Stimulated activated naive CD4-positive, alpha-beta T cell (primary cell): ENCODE data around the gene SLX1A.
A peak's percentile ranks its signal among the peaks of the same experiment; 100 is the strongest.
"Not testable (repeated sequence)": the region's sequence is repeated elsewhere in the genome, so short reads cannot be mapped to it uniquely, and the experiment has no call there.

Experiments
- DNase-seq, 6 experiments: peaks; one replicate each; lab custom pipeline; 2025; lab: John Stamatoyannopoulos, UW

The SLX1A gene

GRCh38 chr16:30193615-30194014 lies at the start of gene SLX1A, which contains the start of gene BOLA2B:
Gene SLX1A, plus strand, starts transcription at chr16:30193875. Its CDS starts 210 bp downstream, at chr16:30194085.
Gene BOLA2B, minus strand, starts transcription at chr16:30193666. Its CDS starts 71 bp downstream, at chr16:30193595.
- not testable (repeated sequence) for DNase-seq

DNA sequence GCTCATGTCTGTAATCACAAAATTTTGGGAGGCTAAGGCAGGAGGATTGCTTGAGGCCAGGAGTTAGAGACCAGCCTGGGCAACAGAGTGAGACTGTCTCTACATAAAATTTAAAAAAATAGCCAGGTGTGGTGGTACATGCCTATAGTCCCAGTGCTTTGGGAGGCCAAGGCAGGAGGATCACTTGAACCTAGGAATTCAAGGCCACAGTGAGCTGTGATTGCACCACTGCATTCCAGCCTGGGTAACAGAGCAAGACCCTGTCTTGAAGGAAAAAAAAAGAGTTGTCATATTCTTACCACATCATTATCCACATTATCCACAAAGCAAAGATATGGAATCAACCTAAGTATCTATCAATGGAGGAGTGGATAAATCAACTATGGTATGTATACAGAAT lies 49.7 kb upstream of the SLX1A start:
- no peak for DNase-seq

- DNase-seq: no peak
These were observed 48.8 kb upstream of the SLX1A start for GRCh38 chr16:30144917-30145316.

DNA sequence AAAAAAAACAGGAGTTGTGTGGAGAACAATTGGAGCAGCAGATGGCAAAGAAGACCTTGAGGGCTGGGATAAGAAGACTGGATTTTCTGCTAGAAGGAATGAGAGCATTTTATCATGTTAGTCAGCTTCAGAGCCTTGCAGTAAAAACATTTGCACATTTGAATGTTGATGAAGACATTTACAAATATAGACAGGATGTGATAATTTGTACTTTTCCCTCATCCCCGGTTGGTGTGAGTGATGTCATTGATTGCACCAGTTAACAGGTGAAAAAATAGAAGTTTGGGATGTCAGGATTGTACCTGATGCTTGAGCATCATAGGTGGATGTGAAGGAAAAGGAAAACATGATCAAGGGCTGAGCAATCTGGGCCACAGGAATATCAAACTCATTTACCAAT lies 48.0 kb upstream of the SLX1A start:
- no peak for DNase-seq

DNA sequence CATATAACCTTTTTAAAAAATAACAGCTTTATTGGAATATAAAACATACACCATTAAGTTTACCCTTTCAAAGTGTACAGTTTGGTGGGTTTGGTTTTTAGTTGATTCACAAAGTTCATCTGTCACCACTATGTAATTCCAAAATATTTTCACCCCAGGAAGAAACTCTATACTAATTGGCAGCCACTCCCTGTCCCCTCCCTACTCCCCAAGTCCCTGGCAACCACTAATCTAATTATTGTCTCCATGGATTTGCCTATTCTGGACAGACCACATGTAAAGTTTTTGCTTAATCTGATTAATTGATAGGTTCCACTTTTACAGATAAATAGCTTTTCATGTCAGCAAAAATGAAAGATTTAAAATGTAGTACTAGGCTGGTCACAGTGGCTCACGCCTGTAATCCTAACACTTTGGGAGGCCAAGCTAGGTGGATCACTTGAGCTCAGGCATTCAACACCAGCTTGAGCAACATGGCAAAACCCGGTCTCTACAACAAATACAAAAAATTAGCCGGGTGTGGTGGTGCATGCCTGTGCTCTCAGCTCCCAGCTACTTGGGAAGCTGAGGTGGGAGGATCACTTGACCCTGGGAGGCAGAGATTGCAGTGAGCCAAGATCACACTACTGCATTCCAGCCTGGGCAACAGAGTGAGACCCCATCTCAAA lies 45.7 kb upstream of the SLX1A start:
- DNase-seq: no peak

DNA sequence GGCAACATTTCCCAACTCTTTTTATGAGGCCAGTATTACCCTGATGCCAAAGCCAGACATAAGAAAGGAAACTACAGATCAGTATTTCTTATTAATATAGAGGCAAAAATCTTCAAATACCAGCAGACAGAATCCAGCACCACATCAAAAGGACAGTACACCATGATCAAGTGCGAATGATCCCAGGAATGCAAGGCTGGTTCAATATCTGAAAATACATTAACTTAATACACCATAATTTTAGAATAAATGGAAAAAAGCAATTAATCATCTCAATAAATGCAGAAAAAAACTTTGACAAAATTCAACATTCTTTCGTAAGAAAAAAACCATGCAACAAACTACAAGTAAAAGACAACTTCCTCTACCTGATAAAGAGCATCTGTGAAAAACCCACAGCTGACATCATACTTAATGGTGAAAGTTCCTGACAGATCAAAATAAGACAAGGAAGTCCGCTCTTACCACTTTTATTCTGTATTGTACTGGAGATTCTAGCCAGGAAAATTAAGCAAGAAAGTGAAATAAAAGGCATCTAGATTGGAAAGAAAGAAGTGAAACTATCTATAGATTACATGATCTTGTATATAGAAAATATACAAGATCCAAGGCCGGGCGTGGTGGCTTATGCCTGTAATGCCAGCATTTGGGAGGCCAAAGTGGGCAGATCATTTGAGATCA lies 44.3 kb upstream of the SLX1A start:
- no peak for DNase-seq

DNA sequence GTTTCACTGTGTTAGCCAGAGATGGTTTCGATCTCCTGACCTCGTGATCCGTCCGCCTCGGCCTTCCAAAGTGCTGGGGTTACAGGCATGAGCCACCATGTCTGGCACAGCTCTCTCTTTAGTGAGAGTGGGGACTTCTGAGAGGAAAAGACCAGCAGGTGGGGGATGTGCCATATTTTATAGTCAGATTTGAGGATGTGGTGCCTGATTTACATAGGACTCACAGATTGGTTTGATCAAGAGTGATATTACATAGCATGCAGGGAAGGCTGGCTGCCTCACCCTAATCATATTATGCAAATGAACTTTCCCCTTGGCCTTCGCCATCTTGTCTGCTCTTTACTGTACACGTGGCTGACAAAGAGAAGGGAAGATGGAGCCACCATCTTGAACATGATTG lies 42.6 kb upstream of the SLX1A start:
- DNase-seq: no peak

DNA sequence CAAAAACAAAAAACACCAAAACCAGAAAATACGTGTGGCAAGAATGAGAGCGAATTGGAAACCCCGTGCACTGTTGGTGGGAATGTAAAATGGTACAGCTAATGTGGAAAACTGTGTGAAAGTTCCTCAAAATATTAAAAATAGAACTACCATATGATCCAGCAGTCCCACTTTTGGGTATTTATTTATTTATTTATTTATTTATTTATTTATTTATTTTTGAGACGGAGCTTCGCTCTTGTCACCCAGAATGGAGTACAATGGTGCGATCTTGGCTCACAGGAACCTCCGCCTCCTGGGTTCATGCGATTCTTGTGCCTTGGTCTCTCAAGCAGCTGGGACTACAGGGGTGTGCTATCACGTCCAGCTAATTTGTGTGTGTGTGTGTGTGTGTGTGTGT lies 41.2 kb upstream of the SLX1A start:
- DNase-seq: no peak

DNA sequence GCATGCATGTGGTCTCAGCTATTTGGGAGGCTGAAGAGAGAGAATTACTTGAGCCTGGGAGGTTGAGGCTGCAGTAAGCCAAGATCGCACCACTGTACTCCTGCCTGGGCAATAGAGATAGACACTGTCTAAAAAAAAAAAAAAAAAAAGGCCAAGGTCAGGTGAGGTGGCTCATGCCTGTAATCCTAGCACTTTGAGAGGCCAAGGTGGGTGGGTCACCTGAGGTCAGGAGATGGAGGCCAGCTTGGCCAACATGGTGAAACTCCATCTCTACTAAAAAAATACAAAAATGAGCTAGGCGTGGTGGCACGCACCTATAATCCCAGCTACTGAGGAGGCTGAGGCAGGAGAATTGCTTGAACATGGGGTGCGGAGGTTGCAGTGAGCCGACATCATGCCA lies 38.5 kb upstream of the SLX1A start:
- DNase-seq: no peak

- DNase-seq: no peak
These were observed 36.5 kb upstream of the SLX1A start for GRCh38 chr16:30157214-30157613.

DNA sequence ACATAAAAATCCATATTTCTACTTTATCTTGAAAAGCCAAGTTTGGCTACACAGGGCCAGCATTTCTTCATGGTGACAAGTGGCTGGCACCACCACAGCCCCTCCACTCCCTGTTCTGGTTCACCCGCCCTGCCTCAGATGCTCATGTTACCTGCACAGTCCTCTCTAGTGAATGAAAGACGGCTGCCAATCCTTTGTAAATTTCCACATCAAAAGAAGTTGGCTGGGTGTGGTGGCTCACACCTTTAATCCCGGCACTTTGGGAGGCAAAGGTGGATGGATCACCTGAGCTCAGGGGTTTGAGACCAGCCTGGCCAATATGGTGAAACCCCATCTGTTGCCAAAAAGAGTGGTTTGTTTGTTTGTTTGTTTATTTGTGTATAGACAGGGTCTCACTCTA lies 30.1 kb upstream of the SLX1A start:
- no peak for DNase-seq

- peak in 2 of 6 experiments; percentile 8 to 15 for DNase-seq
These were observed 27.3 kb upstream of the SLX1A start for GRCh38 chr16:30166202-30166902.

- not testable (repeated sequence) for DNase-seq
These were observed 24.9 kb upstream of the SLX1A start for GRCh38 chr16:30168746-30169145.

DNA sequence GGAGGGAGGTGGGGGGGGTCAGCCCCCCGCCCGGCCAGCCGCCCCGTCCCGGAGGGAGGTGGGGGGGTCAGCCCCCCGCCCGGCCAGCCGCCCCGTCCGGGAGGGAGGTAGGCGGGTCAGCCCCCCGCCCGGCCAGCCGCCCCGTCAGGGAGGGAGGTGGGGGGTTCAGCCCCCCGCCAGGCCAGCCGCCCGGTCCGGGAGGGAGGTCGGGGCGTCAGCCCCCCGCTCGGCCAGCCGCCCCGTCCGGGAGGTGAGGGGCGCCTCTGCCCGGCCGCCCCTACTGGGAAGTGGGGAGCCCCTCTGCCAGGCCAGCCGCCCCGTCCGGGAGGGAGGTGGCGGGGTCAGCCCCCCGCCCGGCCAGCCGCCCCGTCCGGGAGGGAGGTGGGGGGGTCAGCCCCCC lies 24.3 kb upstream of the SLX1A start:
- DNase-seq: not testable (repeated sequence)

GRCh38 chr16:30170145-30170544 lies 23.5 kb upstream of the SLX1A start:
- DNase-seq: not testable (repeated sequence)

- DNase-seq: no peak
These were observed 20.6 kb upstream of the SLX1A start for GRCh38 chr16:30173054-30173453.

DNA sequence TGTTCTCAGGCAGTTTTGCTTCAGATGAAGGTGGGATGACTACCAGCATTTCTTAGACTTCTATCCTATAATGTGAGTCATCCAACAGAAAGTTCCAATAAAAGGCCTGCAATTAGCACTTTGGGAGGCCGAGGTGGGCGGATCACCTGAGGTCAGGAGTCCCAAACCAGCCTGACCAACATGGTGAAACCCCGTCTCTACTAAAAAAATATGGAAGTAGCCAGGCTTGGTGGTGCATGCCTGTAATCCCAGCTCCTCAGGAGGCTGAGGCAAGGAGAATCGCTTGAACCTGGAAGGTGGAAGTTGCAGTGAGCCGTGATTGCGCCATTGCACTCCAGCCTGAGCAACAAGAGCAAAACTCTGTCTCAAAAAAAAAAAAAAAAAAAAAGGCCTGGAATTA lies 16.8 kb upstream of the SLX1A start:
- not testable (repeated sequence) for DNase-seq

DNA sequence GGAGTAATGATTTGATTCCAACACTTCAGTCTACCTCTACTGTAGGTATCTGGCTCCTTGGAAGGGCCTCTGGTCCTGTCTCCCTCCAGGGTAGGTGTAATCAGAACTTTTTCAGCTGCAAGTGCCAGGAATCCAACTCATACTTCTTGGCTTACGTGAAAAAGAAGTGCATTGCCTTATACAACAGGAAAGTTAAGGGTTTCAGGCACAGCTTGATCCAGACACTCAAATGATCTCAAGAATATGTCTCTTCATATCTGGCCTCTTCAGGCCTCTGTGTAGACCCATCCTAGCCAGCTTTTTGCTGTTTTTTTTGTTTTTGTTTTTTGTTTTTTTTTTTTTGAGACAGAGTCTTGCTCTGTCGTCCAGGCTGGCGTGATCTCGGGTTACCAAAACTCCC lies 14.5 kb upstream of the SLX1A start:
- DNase-seq: no peak

DNA sequence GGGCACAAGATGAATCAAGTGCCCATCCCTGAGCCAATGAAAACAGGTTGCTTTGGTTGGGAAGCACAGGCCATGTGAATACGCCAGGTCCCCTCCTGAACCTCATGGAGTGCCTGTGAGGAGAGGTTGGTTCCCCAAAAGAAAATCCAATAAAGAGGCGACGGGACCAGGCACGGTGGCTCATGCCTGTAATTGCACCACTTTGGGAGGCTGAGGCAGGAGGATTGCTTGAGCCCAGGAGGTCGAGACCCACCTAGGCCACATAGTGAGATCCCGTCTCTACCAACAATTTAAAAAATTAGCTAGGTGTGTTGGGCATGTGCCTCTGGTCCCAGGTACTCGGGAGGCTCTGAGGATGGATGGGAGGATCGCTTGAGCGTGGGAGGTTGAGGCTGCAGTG lies 13.7 kb upstream of the SLX1A start:
- no peak for DNase-seq

DNA sequence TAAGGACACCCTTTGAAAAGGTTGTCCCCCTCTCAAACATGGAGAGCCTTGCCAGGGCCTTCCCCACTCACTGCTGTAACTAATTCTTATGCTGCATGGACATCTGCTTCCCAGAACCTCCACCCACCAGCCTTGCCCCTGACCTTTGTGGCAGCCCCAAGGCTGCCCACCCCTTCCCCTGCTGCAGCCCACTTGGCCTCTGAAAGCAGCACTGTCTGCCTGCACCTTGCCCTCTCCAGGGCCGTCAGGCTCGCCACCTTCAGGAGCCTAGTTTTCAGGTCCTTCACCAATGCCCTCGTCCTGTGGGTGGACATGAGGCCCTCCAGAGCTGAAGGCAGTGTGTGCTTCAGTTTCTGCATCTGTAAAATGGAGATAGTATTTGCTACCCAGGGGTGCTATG lies 12.9 kb upstream of the SLX1A start:
- DNase-seq: no peak

GRCh38 chr16:30183233-30184095 lies 10.2 kb upstream of the SLX1A start, which contains the start of gene CORO1A:
Gene CORO1A, plus strand, starts transcription at chr16:30183602. Its CDS starts 1,608 bp downstream, at chr16:30185210.
- peak; percentile 70 to 91 (median 80) for DNase-seq
